22Rv1 (cell line): ENCODE results near the gene GPC6.

Experiments
- H3K27ac ChIP-seq: fragments of 450-650 bp; 2 replicates; pipeline ENCODE4 v1.5.1; 2017
- ZFX ChIP-seq: fragments of 450-650 bp; IDR thresholded peaks from 2 replicates; pipeline ENCODE4 v1.6.1; 2017; ENCODE audit warnings: antibody characterized with exemption, borderline replicate concordance
- TF ChIP-seq, protein P1 (sequence below): fragments of 450-650 bp; IDR thresholded peaks from 2 replicates; pipeline ENCODE4 v1.5.1; 2017; ENCODE audit warnings: mild to moderate bottlenecking

The GPC6 gene

DNA sequence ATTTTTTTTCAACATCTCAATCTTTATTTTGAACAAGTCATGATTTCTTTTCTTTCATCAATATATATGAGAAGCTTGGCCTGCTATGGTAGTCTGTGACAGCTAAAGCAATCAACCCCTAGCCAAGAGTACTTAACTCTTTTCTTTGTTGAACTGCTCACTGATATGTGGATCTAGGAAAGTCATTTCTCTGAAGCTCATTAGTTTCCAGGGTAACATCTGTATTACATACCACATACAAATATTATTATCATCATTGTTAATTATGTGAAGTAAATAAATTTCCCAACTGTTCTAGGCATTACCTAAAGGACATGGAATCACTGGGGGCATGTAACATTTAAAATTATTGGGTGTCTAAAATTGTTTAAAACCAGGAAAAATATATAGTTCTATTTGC, 985.6 kb downstream of the GPC6 start:
- H3K27ac ChIP-seq = peak overlapping the region; percentile 96
- TF ChIP-seq ZFX = no peak
- TF ChIP-seq, protein P1, sequence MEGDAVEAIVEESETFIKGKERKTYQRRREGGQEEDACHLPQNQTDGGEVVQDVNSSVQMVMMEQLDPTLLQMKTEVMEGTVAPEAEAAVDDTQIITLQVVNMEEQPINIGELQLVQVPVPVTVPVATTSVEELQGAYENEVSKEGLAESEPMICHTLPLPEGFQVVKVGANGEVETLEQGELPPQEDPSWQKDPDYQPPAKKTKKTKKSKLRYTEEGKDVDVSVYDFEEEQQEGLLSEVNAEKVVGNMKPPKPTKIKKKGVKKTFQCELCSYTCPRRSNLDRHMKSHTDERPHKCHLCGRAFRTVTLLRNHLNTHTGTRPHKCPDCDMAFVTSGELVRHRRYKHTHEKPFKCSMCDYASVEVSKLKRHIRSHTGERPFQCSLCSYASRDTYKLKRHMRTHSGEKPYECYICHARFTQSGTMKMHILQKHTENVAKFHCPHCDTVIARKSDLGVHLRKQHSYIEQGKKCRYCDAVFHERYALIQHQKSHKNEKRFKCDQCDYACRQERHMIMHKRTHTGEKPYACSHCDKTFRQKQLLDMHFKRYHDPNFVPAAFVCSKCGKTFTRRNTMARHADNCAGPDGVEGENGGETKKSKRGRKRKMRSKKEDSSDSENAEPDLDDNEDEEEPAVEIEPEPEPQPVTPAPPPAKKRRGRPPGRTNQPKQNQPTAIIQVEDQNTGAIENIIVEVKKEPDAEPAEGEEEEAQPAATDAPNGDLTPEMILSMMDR = no peak

DNA sequence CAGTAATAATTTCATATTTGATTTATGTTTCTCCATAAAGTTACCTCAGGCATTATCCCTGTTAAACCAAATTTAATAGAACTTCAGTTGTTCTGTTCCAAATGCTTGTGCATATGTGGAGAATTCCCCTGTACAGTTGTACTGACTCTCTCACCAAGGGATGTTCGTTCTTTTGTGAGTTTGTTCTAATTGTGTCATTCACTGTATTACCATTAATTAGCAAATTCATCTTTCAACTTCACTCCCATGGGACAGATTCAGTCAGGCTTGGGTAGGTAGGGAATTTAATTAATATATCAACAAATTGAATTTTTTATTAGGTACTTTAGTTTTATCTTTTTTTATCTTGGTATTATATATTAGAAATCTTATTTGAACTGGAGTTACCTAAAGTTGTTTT, 987.5 kb downstream of the GPC6 start:
- TF ChIP-seq ZFX = no peak
- TF ChIP-seq, protein P1 = no peak

DNA sequence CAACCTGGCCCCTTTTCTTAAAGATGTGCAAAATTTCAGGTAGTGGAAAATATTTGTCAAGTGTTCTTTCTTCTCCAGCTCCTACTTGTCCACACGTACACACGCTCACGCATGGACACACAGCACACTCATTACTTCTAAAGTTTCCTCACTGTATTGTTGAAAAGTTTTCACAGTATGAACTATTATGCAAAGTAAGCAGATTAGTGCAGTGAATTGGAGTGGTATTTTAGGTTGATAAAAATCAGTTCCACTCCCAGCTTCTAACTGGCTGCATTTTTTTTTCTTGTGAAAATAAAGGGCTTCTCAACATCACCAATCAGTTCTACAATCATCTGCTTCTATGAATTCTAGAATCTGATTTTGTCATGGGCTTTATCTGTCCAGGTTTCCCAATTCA, 988.4 kb downstream of the GPC6 start:
- H3K27ac ChIP-seq = no peak overlapping the region
- TF ChIP-seq ZFX = no peak
- TF ChIP-seq, protein P1 = no peak

More for the DNA sequence above, 987.5 kb downstream of the GPC6 start:
- peak overlapping the region; percentile 96; the same call in 1 of the 2 replicates for H3K27ac ChIP-seq

DNA sequence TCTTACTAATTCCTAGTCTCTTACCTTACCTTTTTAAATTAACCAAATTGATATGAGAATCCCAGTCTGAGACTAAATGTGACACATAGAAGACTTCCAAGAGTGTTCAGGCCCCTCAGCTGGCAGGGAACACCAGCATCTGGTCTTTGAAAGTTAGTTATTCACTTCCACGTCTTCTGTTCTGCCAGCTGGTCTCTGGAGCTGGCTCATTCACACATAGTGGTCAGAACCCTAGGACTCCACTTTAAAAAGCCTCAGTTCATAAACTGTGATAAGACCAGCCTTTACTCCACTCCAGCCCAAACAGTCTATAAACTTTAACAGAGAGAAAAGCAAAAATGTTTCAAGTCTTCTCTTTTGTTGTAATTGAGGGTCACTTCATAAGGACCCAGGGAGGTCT, 989.9 kb downstream of the GPC6 start:
- TF ChIP-seq, protein P1 = no peak
- TF ChIP-seq ZFX = no peak
- H3K27ac ChIP-seq = no peak overlapping the region

DNA sequence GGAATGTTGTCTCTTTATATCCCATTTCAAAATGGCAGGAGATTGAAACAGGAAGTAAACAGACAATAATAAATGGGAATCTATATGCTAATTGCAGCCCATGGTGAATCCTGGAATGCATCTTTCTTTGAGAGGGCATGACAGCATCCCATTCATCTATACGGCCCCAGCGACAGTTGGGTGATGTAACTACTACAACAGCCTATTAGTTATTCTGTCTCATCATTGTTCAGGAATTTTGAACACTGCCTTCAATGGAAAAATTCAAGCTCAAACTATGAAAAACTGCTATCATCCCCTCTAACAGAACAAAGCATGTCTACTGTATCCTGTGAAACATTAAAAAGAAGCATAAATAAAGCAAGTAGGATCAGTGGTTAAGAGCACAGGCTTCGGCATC, 990.8 kb downstream of the GPC6 start:
- no peak overlapping the region for H3K27ac ChIP-seq
- no peak for TF ChIP-seq ZFX
- TF ChIP-seq, protein P1 = no peak

DNA sequence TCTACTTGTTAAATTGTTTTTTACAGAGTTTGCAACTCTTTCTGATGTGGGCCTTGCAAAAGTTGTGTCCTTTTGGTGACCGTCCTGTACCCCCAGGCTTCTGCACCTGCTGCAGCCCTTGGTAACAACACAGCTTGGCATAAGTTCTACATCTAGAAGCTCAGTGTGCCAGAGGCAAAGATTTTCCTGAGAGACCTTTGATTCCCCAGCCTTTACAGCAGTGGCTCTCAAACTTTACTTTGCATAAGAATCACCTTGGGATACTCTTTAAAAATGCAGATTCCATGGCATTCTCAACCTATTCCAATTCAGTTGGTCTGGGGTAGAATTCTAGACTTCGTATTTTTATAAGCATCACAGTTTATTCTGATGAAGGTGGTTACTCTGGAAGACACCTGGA, 991.9 kb downstream of the GPC6 start:
- H3K27ac ChIP-seq = no peak overlapping the region
- no peak for TF ChIP-seq ZFX
- TF ChIP-seq, protein P1 = no peak

DNA sequence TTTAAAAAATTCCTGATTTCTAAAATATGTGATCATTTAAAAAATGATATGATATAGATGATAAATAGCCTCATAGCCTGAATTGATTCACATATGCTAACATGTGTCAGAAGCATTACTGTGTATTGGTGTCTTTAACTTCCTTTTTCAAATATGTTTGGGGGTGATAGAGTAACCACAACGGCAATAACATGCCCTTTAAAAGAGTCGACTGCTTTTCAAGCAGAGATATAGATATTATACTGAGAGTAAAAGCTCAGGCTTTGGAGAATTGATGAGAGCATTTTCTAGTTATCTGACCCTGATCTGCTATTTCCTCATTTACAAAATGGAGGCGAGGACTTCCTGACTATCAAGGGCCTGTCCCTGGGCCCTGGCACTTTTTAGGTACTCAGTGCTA, 992.3 kb downstream of the GPC6 start:
- TF ChIP-seq ZFX = no peak
- TF ChIP-seq, protein P1 = no peak
- no peak overlapping the region for H3K27ac ChIP-seq
